ENCODE data around the gene RAI1.

RAI1 gene

GRCh38 chr17:17708816-17709215, 27.6 kb downstream of the RAI1 start:
- ChIA-PET POLR2A (ENCODE audit: low non-redundant PET) (no interaction called here), CTCF (no interaction called here)
- peak overlapping the region; percentile 89 for H3K27ac ChIP-seq
- TF ChIP-seq, protein P1, sequence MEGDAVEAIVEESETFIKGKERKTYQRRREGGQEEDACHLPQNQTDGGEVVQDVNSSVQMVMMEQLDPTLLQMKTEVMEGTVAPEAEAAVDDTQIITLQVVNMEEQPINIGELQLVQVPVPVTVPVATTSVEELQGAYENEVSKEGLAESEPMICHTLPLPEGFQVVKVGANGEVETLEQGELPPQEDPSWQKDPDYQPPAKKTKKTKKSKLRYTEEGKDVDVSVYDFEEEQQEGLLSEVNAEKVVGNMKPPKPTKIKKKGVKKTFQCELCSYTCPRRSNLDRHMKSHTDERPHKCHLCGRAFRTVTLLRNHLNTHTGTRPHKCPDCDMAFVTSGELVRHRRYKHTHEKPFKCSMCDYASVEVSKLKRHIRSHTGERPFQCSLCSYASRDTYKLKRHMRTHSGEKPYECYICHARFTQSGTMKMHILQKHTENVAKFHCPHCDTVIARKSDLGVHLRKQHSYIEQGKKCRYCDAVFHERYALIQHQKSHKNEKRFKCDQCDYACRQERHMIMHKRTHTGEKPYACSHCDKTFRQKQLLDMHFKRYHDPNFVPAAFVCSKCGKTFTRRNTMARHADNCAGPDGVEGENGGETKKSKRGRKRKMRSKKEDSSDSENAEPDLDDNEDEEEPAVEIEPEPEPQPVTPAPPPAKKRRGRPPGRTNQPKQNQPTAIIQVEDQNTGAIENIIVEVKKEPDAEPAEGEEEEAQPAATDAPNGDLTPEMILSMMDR (conservative IDR thresholded peaks at IDR 0.05; ENCODE audit: low read depth): no peak
- DNase-seq (ENCODE audit: low spot score): no peak

DNA sequence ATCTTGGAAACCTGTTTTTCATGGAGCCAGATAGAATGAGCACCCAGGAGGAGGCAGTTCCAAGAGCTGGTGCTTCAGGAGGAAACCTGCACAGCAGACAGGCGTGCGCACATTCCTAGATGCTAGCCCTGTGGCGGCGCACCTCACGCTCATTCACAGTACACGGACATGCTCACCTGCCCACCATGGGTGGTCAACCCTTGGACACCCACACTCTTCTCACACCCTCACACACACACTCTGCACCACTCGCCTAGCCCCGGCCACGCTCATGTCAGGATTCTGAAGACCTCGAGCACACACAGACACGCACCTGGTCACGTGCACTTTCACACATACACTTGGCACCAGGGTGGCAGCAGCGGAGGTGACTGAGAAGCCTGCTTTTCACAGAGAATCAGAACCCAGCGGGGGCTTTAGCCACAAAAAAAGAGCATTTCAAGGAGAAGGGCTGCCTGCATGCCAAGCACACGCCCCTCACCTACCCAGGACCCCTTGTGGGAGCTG, 28.6 kb downstream of the RAI1 start:
- POLR2A ChIA-PET (ENCODE audit: low non-redundant PET): no interaction called here
- H3K27ac ChIP-seq: peak overlapping the region; percentile 89
- DNase-seq (ENCODE audit: low spot score): no peak
- TF ChIP-seq, protein P1 (conservative IDR thresholded peaks at IDR 0.05; ENCODE audit: low read depth): no peak
- CTCF ChIA-PET: interaction anchor here (0.7 kb wide), 1 partner anchor 343 kb away, joined by 3 read pairs; no protein-coding TSS in a partner anchor

GRCh38 chr17:17710355-17710727, 29.1 kb downstream of the RAI1 start:
- DNase-seq (ENCODE audit: low spot score): no peak
- TF ChIP-seq, protein P1 (conservative IDR thresholded peaks at IDR 0.05; ENCODE audit: low read depth): no peak
- POLR2A ChIA-PET (ENCODE audit: low non-redundant PET): no interaction called here
- H3K27ac ChIP-seq: peak overlapping the region; percentile 89
- CTCF ChIA-PET: interaction anchor here (0.6 to 0.7 kb wide), 2 partner anchors 344 to 972 kb away, joined by 3 to 4 read pairs; partner anchors contain the start of gene FOXO3B

DNA sequence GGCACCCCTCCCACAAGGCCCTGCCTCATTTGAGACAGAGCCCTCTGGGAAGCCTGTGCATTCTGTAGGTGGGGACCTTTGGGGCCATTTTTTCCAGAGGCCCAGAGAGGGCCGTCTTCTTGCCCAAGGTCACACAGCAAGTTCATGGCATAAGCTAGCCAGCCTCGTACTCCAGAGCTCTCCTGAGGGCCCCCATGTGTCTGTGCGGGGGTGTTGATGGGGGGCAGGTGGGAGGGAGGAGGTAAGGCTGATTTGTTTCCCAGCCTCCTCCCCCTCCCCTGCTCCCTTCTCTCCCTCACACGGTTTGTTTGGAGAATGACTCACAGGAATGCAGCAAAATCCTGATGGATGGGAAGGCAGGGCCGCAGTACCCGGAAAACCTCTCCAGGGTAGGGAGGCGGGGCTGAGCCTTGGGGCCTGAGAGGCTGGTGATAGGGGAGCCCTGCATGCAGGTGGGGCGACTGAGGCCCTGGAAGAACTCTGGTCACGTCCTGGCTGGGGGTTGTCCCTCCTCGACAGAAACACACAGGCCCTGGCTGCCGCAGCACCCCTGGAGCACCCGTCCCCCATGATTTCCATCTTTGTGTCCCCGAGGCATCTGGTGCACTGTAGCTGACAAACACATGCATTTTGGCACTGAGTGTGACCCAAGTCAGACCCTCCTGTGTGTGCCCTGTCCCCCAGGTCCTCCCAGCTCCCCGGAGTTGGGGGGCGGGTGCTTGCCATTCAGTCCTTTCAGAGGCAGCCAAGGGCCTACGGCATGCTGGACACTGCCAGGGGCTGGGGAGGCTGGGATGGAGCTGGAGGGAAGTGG, 29.7 kb downstream of the RAI1 start:
- POLR2A ChIA-PET (ENCODE audit: low non-redundant PET): no interaction called here

GRCh38 chr17:17711641-17712162, 30.4 kb downstream of the RAI1 start:
- TF ChIP-seq, protein P1 (conservative IDR thresholded peaks at IDR 0.05; ENCODE audit: low read depth): no peak
- POLR2A ChIA-PET (ENCODE audit: low non-redundant PET): no interaction called here
- H3K27ac ChIP-seq: peak overlapping the region; percentile 89
- CTCF ChIA-PET: interaction anchor here (1.4 kb wide), 1 partner anchor 63 kb away, joined by 5 read pairs; no protein-coding TSS in a partner anchor
- no peak for DNase-seq (ENCODE audit: low spot score)

More for the DNA sequence above, 29.7 kb downstream of the RAI1 start:
- DNase-seq (ENCODE audit: low spot score): peak; percentile 94
- H3K27ac ChIP-seq: peak overlapping the region; percentile 89
- CTCF ChIA-PET: interaction anchor here (0.6 to 1.4 kb wide), 2 partner anchors 63 to 971 kb away, joined by 4 to 5 read pairs; partner anchors contain the start of gene FOXO3B
- TF ChIP-seq, protein P1 (conservative IDR thresholded peaks at IDR 0.05; ENCODE audit: low read depth): no peak

- TF ChIP-seq, protein P1 (conservative IDR thresholded peaks at IDR 0.05; ENCODE audit: low read depth): no peak
- ChIA-PET CTCF (interaction anchor here (1.4 kb wide), 1 partner anchor 62 kb away, joined by 5 read pairs; no protein-coding TSS in a partner anchor), POLR2A (ENCODE audit: low non-redundant PET) (no interaction called here)
- H3K27ac ChIP-seq: peak overlapping the region; percentile 89
- DNase-seq (ENCODE audit: low spot score): no peak
These were observed 31.1 kb downstream of the RAI1 start for GRCh38 chr17:17712268-17712924.
